HL-60/S4 treated with phorbol 12-myristate 13-acetate at 8.2 ng/mL for 4 days and 3 days (cell line): ENCODE data around the gene FHOD3.

Experiments used
- in situ Hi-C: fragments of 300-500 bp; cut with MboI; formaldehyde crosslinking; loops from 2 replicates; pipeline ENCODE4 v1.15.0; 2022; ENCODE audit warnings: low sequenced_read_pairs

The FHOD3 gene

GRCh38 chr18:36503477-36503876, 206.0 kb downstream of the FHOD3 start:
- in situ Hi-C loops, result loop anchor here (25.0 kb wide), 1 partner anchor 91 kb away; no protein-coding TSS in a partner anchor

- in situ Hi-C loops, result loop anchor here (25.0 kb wide), 1 partner anchor 93 kb away; no protein-coding TSS in a partner anchor
These were observed 207.4 kb downstream of the FHOD3 start for GRCh38 chr18:36504928-36505327.

- in situ Hi-C loops, result loop anchor here (25.0 kb wide), 1 partner anchor 93 kb away; no protein-coding TSS in a partner anchor
These were observed 208.2 kb downstream of the FHOD3 start for GRCh38 chr18:36505665-36506064.

GRCh38 chr18:36509646-36510197, 212.2 kb downstream of the FHOD3 start:
- in situ Hi-C loops, result loop anchor here (25.0 kb wide), 1 partner anchor 97 kb away; no protein-coding TSS in a partner anchor

- in situ Hi-C loops, result loop anchor here (25.0 kb wide), 1 partner anchor 100 kb away; no protein-coding TSS in a partner anchor
These were observed 214.4 kb downstream of the FHOD3 start for GRCh38 chr18:36511791-36512352.

- in situ Hi-C loops, result loop anchor here (25.0 kb wide), 1 partner anchor 101 kb away; no protein-coding TSS in a partner anchor
These were observed 216.0 kb downstream of the FHOD3 start for GRCh38 chr18:36513556-36513955.

GRCh38 chr18:36514778-36515177, 217.3 kb downstream of the FHOD3 start:
- in situ Hi-C loops, result loop anchor here (25.0 kb wide), 1 partner anchor 102 kb away; no protein-coding TSS in a partner anchor

- in situ Hi-C loops, result loop anchor here (25.0 kb wide), 1 partner anchor 104 kb away; no protein-coding TSS in a partner anchor
These were observed 218.7 kb downstream of the FHOD3 start for GRCh38 chr18:36516258-36516657.

- in situ Hi-C loops, result loop anchor here (25.0 kb wide), 1 partner anchor 104 kb away; no protein-coding TSS in a partner anchor
These were observed 219.2 kb downstream of the FHOD3 start for GRCh38 chr18:36516726-36517125.

- in situ Hi-C loops, result loop anchor here (25.0 kb wide), 1 partner anchor 107 kb away; no protein-coding TSS in a partner anchor
These were observed 221.3 kb downstream of the FHOD3 start for GRCh38 chr18:36518839-36519238.

GRCh38 chr18:36519358-36519757, 221.8 kb downstream of the FHOD3 start:
- in situ Hi-C loops, result loop anchor here (25.0 kb wide), 1 partner anchor 107 kb away; no protein-coding TSS in a partner anchor

- in situ Hi-C loops, result loop anchor here (25.0 kb wide), 1 partner anchor 110 kb away; no protein-coding TSS in a partner anchor
These were observed 225.0 kb downstream of the FHOD3 start for GRCh38 chr18:36522509-36522908.

GRCh38 chr18:36525913-36526312, 228.4 kb downstream of the FHOD3 start:
- in situ Hi-C loops, result no loop called here

- in situ Hi-C loops, result no loop called here
These were observed 229.1 kb downstream of the FHOD3 start for GRCh38 chr18:36526611-36527010.

- in situ Hi-C loops, result no loop called here
These were observed 229.5 kb downstream of the FHOD3 start for GRCh38 chr18:36527051-36527450.

- in situ Hi-C loops, result no loop called here
These were observed 230.4 kb downstream of the FHOD3 start for GRCh38 chr18:36527740-36528455.

- in situ Hi-C loops, result no loop called here
These were observed 232.2 kb downstream of the FHOD3 start for GRCh38 chr18:36529747-36530146.

- in situ Hi-C loops, result no loop called here
These were observed 233.3 kb downstream of the FHOD3 start for GRCh38 chr18:36530676-36531405.

GRCh38 chr18:36531636-36532035, 234.1 kb downstream of the FHOD3 start:
- in situ Hi-C loops, result no loop called here

- in situ Hi-C loops, result no loop called here
These were observed 234.9 kb downstream of the FHOD3 start for GRCh38 chr18:36532394-36532793.

GRCh38 chr18:36532815-36533214, 235.3 kb downstream of the FHOD3 start:
- in situ Hi-C loops, result no loop called here
